ENCODE results near the gene SYT15.
A peak's percentile ranks its signal among the peaks of the same experiment; 100 is the strongest.
"Not testable (repeated sequence)": the region's sequence is repeated elsewhere in the genome, so short reads cannot be mapped to it uniquely, and the experiment has no call there.

SYT15 gene

GRCh38 chr10:46623899-46624654 is 45.1 kb downstream of the SYT15 start:
- not testable (repeated sequence) for H3K36me3 Mint-ChIP-seq; DNase-seq (ENCODE audit: low spot score in 2 of 2); ATAC-seq (ENCODE audit: low read depth); H3K27ac Mint-ChIP-seq; H3K4me1 Mint-ChIP-seq; H3K9me3 Mint-ChIP-seq; H3K4me3 Mint-ChIP-seq; H3K27me3 Mint-ChIP-seq

DNA sequence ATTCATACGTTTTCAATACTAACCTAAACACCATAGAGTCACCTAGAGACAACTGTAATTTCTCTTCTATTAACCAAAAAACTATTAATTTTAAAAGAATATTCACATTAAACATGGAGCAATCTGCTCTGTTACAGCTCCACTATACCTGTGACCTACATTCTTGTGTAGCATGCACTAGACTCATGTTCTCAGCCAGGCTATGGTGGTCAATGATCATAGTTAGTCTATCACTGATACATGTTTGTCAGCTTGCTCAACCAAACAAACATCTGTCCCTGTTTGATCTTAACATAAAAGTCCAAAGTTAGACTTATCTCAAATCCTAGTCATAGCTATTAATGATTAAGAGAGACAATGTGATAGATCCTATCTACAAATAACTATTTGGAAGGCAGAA is 50.9 kb downstream of the SYT15 start:
- ATAC-seq (ENCODE audit: low read depth); H3K4me1 Mint-ChIP-seq; H3K27me3 Mint-ChIP-seq; H3K27ac Mint-ChIP-seq; H3K9me3 Mint-ChIP-seq; H3K4me3 Mint-ChIP-seq; H3K36me3 Mint-ChIP-seq; DNase-seq (ENCODE audit: low spot score in 2 of 2): not testable (repeated sequence)

- H3K27me3 Mint-ChIP-seq; H3K27ac Mint-ChIP-seq; H3K4me3 Mint-ChIP-seq; DNase-seq (ENCODE audit: low spot score in 2 of 2); H3K36me3 Mint-ChIP-seq; H3K4me1 Mint-ChIP-seq; ATAC-seq (ENCODE audit: low read depth); H3K9me3 Mint-ChIP-seq: not testable (repeated sequence)
Measured at GRCh38 chr10:46630816-46631215, 51.9 kb downstream of the SYT15 start.

- H3K4me1 Mint-ChIP-seq; H3K36me3 Mint-ChIP-seq; H3K27me3 Mint-ChIP-seq; DNase-seq (ENCODE audit: low spot score in 2 of 2); H3K27ac Mint-ChIP-seq; ATAC-seq (ENCODE audit: low read depth); H3K4me3 Mint-ChIP-seq; H3K9me3 Mint-ChIP-seq: not testable (repeated sequence)
Measured at GRCh38 chr10:46631683-46632082, 52.8 kb downstream of the SYT15 start.

DNA sequence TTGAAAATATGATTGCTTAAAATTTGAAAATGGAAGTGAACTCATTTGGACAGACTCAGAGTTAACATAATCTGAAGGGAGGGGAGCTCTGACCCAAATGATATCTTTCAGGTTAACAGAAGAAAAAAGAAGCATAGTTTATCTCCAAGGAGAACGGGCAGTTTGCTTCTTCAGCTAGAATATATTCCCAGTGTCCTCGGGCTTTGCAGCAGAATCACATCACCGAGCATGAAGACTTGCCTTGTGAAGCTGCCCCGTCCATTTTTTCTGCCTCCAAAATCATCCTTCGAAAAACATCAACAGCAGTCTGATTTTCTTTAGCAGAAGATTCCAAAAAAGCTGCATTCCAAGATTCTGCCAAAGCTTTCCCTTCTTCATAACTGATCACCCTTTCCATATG is 55.8 kb downstream of the SYT15 start:
- not testable (repeated sequence) for H3K36me3 Mint-ChIP-seq, H3K27ac Mint-ChIP-seq

GRCh38 chr10:46635364-46635959 is 56.5 kb downstream of the SYT15 start:
- H3K4me1 Mint-ChIP-seq; H3K9me3 Mint-ChIP-seq; H3K36me3 Mint-ChIP-seq; H3K27ac Mint-ChIP-seq; DNase-seq (ENCODE audit: low spot score in 2 of 2); H3K27me3 Mint-ChIP-seq: not testable (repeated sequence)
- ATAC-seq (ENCODE audit: low read depth): peak; percentile 91
- H3K4me3 Mint-ChIP-seq: peak overlapping the region; percentile 49

More for the DNA sequence above, 55.8 kb downstream of the SYT15 start:
- not testable (repeated sequence) for H3K4me3 Mint-ChIP-seq; H3K27me3 Mint-ChIP-seq; H3K9me3 Mint-ChIP-seq; H3K4me1 Mint-ChIP-seq; ATAC-seq (ENCODE audit: low read depth); DNase-seq (ENCODE audit: low spot score in 2 of 2)

- H3K27me3 Mint-ChIP-seq; H3K4me3 Mint-ChIP-seq; H3K36me3 Mint-ChIP-seq; ATAC-seq (ENCODE audit: low read depth); H3K9me3 Mint-ChIP-seq; H3K4me1 Mint-ChIP-seq; DNase-seq (ENCODE audit: low spot score in 2 of 2); H3K27ac Mint-ChIP-seq: not testable (repeated sequence)
Measured at GRCh38 chr10:46640005-46640404, 61.1 kb downstream of the SYT15 start.
